Measurements from ENCODE around the gene PRPF31.
A peak's percentile ranks its signal among the peaks of the same experiment; 100 is the strongest.

PRPF31 gene

DNA sequence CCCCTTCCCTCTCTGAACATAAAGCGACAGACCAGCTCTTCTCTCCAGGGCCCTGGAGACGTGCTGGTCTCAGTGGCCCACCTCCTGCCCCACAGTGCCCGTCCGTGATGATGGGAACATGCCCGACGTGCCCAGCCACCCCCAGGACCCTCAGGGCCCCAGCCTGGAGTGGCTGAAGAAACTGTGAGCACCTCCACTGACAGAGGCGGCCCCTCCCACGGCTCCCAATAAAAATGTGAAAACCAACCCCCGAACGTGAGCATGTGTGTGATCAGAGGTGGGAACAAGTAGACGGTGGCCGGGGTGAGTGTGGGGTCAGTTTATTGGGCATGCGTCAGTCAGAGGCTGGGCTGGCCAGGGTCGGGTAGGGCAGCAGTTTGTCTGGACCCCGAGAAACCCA, 8.8 kb upstream of the PRPF31 start:
- no peak for DNase-seq (ENCODE audit: low read depth)
- no peak overlapping the region for H3K4me3 ChIP-seq (ENCODE audit: low read depth, low read length)
- TF ChIP-seq CTCF (IDR thresholded peaks at IDR 0.05; ENCODE audit: low read depth, low read length) (no peak), POLR2A (IDR thresholded peaks at IDR 0.05; ENCODE audit: extremely low read depth, insufficient read length) (no peak), MYC (IDR thresholded peaks at IDR 0.05; ENCODE audit: low read depth, low read length) (no peak)
- TF ChIP-seq, protein P1, sequence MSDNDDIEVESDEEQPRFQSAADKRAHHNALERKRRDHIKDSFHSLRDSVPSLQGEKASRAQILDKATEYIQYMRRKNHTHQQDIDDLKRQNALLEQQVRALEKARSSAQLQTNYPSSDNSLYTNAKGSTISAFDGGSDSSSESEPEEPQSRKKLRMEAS (IDR thresholded peaks at IDR 0.05; ENCODE audit: low read depth, low read length), result no peak

- TF ChIP-seq CTCF (IDR thresholded peaks at IDR 0.05; ENCODE audit: low read depth, low read length) (no peak), POLR2A (IDR thresholded peaks at IDR 0.05; ENCODE audit: extremely low read depth, insufficient read length) (no peak), MYC (IDR thresholded peaks at IDR 0.05; ENCODE audit: low read depth, low read length) (no peak)
- TF ChIP-seq, protein P1 (IDR thresholded peaks at IDR 0.05; ENCODE audit: low read depth, low read length), result no peak
- DNase-seq (ENCODE audit: low read depth), result no peak
- H3K4me3 ChIP-seq (ENCODE audit: low read depth, low read length), result no peak overlapping the region
These were observed 7.6 kb upstream of the PRPF31 start for GRCh38 chr19:54107876-54108490.

DNA sequence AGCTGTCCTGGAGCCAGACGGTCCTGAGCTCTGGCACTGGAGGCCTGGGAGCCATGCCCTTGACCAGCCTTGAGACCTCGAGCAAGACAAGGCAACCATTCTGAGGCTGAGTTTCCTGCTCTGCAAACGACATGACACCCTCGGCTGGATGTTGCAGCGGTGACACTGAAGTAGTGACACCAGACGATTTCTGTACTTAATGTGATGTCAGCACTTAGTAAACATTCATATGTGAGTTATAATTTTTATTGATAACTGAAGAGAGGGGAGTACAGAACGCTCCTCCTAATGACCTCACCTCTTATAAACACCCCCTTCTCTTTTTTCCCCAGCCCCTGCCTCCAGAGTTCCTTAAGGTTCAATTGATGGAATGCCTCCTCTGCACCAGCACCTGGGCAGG, 7.1 kb upstream of the PRPF31 start:
- no peak for TF ChIP-seq POLR2A (IDR thresholded peaks at IDR 0.05; ENCODE audit: extremely low read depth, insufficient read length)
- TF ChIP-seq MYC (IDR thresholded peaks at IDR 0.05; ENCODE audit: low read depth, low read length), result no peak
- no peak for TF ChIP-seq CTCF (IDR thresholded peaks at IDR 0.05; ENCODE audit: low read depth, low read length)
- TF ChIP-seq, protein P1 (IDR thresholded peaks at IDR 0.05; ENCODE audit: low read depth, low read length), result no peak
- H3K4me3 ChIP-seq (ENCODE audit: low read depth, low read length), result no peak overlapping the region
- DNase-seq (ENCODE audit: low read depth), result no peak

- no peak for TF ChIP-seq POLR2A (IDR thresholded peaks at IDR 0.05; ENCODE audit: extremely low read depth, insufficient read length)
- no peak for TF ChIP-seq CTCF (IDR thresholded peaks at IDR 0.05; ENCODE audit: low read depth, low read length)
- no peak for TF ChIP-seq MYC (IDR thresholded peaks at IDR 0.05; ENCODE audit: low read depth, low read length)
- TF ChIP-seq, protein P1 (IDR thresholded peaks at IDR 0.05; ENCODE audit: low read depth, low read length), result no peak
- H3K4me3 ChIP-seq (ENCODE audit: low read depth, low read length), result no peak overlapping the region
- DNase-seq (ENCODE audit: low read depth), result no peak
These were observed 5.9 kb upstream of the PRPF31 start for GRCh38 chr19:54109651-54110050.

GRCh38 chr19:54114340-54115108, 1.0 kb upstream of the PRPF31 start:
- H3K4me3 ChIP-seq (ENCODE audit: low read depth, low read length), result peak overlapping the region; percentile 99
- TF ChIP-seq POLR2A (IDR thresholded peaks at IDR 0.05; ENCODE audit: extremely low read depth, insufficient read length), result peak; percentile 33
- TF ChIP-seq, protein P1 (IDR thresholded peaks at IDR 0.05; ENCODE audit: low read depth, low read length), result peak; percentile 25; the same call in 1 of the 2 replicates
- TF ChIP-seq CTCF (IDR thresholded peaks at IDR 0.05; ENCODE audit: low read depth, low read length), result no peak
- TF ChIP-seq MYC (IDR thresholded peaks at IDR 0.05; ENCODE audit: low read depth, low read length), result no peak
- peak; percentile 76 for DNase-seq (ENCODE audit: low read depth)

Measured in NB4 (cell line).